OCI-LY7 (cell line): ENCODE results near the gene CLEC18C.
"Not testable (repeated sequence)": the region's sequence is repeated elsewhere in the genome, so short reads cannot be mapped to it uniquely, and the experiment has no call there.

ENCODE experiments used
- CTCF ChIP-seq: fragments of 200-600 bp; sonication (generic); conservative IDR thresholded peaks from 2 replicates; pipeline ENCODE4 v1.5.1; 2014; ENCODE audit warnings: mild to moderate bottlenecking, antibody characterized with exemption, low read length, moderate library complexity, mixed read lengths
- EZH2phosphoT487 ChIP-seq: fragments of 200-600 bp; sonication (generic); IDR thresholded peaks from 2 replicates; pipeline ENCODE4 v1.6.1; 2018; ENCODE audit warnings: low read depth, borderline replicate concordance, mild to moderate bottlenecking, mixed run types, antibody characterized with exemption, low read length, moderate library complexity, mixed read lengths

GRCh38 chr16:70154736-70155135 lies 18.9 kb upstream of the CLEC18C start:
- not testable (repeated sequence) for TF ChIP-seq CTCF, EZH2phosphoT487
